NCI-H226 (cell line): ENCODE results near the gene CENPM.
"Not testable (repeated sequence)": the region's sequence is repeated elsewhere in the genome, so short reads cannot be mapped to it uniquely, and the experiment has no call there.

Experiments
- DNase-seq: peaks from one replicate; pipeline ENCODE4 v3.0.0-alpha.2; 2015

The CENPM gene

DNA sequence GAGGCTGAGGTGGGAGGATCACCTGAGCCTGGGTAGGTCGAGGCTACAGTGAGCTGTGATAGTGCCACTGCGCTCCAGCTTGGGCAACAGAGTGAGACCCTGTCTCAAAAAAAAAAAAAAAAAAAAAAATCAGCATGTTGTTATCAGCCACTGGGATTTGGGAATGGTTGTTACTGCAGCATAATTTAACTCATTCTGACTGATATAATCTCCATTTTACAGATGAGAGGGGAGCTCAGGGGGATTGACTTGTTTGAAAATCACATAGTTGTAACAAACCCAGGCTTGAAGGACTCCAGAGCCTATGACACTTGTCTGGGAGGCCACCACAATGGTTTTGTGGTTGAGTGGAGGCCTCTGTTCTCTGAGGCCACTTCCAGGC lies 19.3 kb upstream of the CENPM start:
- DNase-seq: no peak

DNA sequence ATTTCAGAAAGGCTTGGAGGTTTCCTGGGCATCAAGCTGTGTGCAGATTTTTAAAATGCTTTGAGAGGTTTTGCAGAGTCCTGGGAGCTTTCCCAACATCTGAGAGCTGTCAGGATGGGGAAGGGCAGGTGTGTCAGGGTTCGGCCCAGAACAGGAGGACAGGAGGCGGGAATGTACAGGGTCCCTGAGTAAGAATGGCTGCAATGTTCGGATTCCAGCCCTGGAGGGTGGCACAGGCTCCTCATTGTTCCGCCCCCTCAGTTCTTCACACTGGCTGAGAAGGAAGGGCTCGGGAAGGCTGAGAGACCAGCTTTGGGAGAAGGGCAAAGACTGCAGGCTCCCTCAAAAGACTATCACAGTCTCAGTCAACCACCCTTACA lies 17.1 kb upstream of the CENPM start:
- no peak for DNase-seq

DNA sequence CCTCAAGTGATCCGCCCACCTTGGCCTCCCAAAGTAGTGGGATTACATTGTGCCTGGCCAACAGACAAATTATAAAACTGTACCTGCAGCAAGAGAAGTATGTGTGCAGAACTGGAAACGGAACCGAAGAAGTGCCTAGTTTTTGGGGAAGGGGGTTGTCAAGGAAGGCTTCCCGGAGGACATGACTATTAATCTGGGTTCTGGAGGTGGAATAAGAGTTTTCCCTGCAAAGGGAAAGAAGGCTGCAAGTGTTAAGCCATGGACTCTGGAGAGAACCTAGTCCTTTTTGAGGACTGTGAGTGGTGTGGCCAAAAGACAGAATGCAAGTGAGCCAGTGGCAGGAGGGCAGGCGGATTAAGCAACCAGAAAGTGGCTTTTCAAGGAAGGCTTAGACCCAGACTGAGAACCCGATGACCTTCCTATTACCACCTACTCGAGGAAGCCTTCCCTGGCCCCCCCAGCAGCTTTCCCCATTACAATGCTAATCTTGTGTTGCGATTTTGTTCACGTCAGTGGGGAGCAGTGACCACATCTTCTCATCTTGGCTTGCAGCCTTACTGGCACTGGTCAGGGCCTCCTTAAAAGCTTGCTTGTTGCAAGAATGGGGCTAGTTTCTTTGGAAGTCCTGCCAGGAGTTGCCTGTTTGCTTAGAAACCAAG lies 16.6 kb upstream of the CENPM start:
- no peak for DNase-seq

DNA sequence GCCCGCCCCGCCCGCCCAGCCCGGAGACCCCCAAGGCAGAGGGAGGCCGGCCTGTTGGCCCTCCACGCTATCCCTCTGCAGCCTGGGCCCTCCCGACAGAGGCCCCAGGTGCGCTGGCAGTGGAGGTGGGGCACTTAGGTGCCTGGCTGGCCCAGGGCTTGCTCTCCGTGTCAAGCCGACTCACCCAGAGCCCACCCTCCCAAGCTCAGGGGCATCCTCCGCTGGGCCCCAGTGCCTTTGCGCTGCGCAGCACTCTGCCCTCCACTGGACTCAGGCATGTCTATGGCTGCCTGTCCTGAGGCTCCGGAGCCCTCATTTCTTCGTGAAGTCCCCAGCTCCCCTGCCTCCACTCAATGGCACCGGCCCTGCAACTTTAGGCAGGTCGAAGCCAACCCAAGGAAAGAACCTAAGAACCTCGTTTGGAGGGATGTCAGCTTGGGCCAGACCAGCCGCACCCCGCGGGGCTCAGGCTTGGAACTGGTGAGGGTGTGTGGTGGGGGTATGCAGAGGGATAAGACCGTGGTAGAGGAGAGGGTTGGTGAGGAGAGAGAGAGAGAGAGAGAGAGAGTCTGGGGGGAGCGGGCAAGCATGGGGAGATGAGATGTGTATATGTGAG lies 11.1 kb upstream of the CENPM start:
- no peak for DNase-seq

DNA sequence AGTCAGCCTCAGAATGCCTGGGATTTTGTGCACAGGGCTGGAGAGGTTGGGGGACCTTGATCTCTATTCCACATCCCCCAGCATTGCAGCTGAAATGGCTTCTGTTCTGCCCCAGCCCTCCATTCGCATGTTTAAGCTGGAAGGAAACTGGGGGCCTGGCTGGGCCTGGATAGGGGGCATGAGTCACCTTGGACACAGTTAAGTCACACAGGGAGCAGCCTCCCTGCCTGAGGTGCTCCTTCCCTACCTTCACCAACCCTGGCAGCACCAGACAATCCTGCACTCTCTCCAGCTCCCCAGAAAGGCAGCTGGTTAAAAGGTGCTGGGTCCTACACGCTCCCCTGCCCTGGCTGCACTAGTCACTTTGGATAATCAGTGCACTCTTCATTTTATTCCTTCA lies 5.8 kb upstream of the CENPM start:
- DNase-seq: no peak

DNA sequence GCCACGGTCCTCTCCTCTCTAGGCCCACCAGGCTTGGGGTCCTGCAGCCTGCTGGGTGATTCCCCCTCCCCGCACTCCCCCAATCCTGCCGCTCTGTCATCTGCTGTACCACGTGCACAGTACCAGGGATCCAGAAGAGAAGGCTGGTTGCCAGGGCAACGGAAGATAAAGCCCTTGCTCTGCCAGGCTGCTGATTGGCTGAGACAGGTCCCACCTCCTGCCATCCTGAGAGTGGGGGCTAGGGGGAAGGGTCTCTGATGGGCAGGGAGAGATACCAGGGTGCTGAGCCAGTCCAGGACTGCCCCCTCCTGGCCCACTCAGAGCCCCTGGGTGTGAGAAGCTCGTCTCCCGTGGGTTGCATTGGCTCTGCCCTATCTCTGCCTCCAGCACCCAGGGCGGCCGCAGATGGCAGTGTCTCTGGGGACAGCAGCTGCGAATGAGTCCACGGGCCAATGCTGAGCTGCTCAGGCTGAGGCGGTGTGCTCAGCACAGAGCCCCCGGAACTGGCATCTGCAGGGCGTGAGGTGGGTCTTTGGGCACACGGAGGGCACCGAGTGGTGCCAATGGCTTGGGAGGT lies 5.0 kb upstream of the CENPM start, which contains the start of gene SMIM45:
SMIM45 (plus strand) TSS at position 253 of the 577 bp plus-strand sequence.
- no peak for DNase-seq

DNA sequence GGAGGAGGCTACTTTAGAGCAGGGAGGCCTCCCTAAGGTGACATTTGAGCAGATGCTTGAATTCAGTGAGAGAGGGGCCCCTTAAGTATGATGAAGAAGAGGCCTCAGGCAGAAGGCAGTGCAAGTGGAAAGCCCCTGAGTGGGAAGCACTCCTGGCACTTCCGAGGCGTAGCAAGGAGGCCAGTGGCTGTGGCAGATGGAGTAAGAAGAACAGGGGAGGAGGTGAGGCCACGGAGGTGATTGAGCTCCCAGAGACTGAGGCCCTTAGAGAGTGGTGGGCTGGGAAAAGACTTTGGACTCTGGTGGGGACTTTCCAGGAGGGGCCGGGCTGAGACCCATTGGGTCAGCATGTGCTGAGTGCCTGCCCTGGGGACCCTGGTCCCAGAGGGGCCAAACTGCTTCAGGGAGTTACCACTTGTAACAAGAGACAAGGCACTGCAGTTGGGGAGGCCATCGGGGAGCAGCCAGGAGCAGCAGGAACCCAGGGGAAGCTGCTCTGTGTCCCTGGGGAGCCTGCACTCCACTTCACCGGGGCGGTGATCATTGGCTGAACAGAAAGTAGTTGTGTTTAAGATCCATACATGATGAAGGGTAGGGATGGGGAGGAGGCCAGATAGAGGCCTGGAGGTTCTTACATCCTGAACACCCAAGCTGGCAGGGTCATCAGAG lies 2.5 kb upstream of the CENPM start:
- DNase-seq: no peak

DNA sequence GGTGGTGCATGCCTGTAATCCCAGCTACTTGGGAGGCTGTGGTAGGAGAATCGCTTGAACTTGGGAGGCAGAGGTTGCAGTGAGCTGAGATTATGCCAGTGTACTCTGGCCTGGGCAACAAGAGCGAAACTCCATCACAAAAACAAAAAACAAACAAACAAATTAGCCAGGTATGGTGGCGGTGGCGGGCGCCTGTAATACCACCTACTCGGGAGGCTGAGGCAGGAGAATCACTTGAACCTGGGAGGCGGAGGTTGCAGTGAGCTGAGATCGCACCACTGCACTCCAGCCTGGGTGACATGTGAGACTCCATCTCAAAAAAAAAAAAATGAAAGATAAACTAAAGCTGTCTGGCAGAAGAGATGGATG lies 2.0 kb upstream of the CENPM start:
- not testable (repeated sequence) for DNase-seq

DNA sequence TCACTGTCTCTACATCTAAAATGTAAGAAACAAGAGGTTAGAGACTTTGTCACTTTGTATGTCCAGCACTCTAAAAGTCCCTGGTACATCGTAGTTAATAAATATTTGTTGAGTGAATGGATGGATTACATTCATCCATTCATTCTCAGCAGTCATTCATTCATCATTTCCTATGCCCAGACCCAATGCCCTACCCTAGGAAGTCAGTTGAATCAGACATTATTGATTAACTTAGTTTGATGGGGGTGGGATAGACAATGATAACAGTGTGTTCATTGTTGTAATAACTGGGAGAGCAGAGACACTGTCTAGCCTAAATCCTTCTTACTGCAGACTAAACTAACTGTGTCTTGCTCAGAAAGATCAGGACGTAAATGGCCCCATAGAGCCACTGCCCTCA lies 1.2 kb upstream of the CENPM start:
- DNase-seq: no peak

DNA sequence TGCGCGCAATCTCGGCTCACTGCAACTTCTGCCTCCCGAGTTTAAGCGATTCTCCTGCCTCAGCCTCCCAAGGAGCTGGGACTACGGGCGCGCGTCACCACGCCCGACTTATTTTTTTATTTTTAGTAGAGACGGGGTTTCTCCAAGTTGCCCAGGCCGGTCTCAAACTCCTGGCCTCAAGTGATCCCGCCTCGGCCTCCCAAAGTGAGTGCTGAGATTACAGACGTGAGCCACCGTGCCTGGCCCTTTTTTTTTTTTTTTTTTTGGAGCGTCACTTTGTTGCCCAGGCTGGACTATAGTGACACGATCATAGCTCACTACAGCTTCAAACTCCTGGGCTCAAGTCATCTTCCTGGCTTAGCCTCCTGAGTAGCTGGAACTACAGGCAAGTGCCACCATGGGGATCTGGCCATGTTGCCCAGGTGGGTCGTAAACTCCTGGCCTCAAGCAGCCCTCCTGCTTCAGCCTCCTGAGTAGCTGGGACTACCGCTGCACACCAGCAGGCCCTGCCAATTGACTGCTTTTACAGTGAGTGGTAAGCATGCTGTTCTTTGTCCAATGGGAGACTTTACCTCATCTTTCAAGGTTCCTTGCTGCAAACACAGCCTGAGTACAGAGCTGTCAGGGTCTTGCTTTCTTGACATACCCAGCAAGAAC lies 600 bp upstream of the CENPM start:
- no peak for DNase-seq

DNA sequence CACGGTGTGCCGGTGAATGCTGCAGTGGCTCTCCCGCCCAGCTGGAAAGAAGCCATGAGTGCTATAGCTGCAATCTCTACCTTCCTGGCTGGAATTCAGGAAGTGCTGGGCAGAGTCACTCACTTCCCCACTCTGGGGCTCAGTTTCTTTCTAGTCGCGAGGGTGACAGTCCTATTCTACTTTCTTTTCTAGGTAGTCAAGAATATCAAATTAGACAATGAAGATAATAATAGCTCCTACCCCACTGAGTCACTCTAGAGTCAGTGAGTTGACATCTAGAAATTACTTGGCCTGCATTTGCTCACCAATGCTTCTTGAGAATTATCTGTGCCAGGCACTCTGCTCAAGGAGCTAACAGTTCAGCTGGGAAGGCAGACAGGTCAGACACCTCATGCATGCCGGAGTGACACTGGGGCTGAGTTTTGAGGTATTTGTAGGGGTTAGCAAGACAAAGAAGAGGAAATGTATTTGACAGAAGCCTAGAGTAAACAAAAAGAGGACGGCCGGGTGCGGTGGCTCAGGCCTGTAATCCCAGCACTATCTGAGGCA lies 3.2 kb downstream of the CENPM start:
- DNase-seq: no peak

DNA sequence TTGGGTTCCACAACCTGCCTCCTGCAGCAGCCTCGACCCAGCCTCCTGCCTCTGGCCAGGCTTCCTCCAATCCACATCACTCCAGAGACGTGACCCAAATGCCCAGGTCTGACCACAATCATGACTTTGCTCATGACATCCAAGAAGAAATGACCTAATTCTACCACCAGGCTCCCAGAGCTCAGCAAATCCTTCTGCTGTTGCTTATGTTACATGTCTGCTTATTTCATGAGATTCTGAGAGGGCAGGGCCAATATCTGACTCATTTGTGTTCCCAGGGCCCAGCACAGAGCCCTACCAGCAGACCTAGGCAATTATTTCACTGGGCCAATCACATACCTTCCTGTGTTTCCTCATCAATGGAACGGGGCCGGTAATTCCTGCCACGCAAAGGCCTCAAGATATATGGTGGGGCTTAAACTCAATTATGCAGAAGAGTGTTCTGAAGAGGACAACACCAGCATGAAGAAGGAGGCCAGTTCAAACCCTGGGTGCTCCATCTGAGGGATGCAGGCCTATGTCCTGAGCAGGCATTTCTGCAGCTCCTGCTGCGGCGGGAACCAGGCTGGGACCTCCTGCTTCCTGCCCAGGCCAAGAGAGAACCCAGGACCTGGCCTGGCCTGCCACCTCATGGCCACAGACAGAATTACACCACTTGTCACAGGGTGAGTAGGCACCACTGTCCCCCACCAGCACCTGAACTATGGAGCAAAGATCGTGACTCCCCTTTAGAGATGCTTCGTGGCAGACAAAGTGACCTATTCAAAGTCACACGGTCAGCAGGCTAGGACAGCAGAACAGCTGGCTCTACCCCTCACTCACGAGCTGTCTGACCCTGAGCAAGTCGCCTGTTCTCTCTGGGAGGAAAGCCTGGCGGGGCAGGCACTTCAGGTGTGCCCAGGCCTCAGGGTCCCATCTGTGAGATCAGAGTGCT lies 5.9 kb downstream of the CENPM start:
- peak; percentile 28 for DNase-seq

DNA sequence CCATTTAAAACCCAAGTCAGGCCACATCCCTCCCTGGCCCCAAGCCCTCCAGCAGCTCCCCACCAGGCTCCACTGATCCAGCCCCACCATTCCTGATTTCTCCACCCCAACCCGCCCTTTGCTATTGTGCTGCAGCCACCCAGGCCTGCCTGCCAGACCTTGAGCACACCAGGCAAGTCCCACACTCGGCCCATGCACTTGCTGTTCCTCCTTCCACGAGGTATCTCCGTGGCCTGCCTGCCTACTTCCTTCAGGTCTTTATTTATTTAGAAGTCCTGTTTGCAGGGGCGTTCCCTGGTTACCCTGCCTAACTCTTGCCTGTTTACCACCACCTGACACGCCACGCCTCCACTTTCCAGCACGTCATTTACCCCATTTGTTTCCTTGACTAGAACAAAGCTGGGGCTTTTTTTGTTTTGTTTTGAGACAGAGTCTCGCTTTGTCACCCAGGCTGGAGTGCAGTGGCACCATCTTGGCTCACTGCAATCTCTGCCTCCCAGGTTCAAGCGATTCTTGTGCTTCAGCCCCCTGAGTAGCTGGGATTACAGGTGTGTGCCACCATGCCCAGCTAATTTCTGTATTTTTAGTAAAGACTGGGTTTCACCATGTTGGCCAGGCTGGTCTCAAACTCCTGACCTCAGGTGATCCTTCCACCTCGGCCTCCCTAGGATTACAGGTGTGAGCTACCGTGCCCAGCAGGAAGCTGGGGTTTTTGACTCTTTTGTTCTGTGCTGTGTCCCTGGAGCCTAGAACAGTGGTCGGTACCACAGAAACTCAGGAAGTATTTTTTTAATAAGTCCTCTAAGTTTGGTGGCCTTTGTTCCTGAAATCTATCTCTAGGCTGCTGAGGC lies 6.7 kb downstream of the CENPM start:
- DNase-seq: no peak

DNA sequence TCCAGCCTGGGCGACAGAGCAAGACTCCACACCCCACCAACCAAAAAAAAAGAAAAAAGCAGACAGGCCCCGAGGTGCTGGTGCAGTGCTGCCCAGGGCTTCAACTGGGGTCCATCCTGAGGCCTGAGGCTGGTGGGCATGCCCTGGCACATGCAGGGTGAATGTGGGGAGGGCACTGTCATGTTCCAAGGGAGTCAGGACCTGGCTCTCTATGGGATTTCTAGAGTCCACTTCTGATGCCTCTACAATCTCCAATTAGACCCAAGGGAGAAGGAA lies 10.1 kb downstream of the CENPM start:
- DNase-seq: no peak

DNA sequence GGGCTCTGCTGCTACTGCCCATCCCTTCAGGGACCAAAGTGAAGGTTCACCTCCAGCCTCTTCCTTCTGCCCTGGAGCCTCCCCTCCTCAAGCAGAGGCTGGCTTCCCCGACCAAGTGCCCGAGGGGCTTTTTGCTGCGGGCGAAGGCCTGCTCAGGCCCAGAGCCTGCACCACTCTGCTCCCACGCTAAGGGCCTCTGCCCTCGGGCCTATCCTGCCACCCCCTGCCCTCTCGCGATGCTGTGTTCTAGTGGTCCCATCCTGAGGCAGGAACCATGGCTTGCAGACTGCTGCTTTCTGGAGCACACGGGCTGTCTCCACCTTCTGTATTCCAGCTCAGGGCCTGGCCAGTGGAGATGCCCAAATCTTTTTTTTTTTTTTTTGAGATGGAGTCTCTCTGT lies 11.4 kb downstream of the CENPM start:
- no peak for DNase-seq

DNA sequence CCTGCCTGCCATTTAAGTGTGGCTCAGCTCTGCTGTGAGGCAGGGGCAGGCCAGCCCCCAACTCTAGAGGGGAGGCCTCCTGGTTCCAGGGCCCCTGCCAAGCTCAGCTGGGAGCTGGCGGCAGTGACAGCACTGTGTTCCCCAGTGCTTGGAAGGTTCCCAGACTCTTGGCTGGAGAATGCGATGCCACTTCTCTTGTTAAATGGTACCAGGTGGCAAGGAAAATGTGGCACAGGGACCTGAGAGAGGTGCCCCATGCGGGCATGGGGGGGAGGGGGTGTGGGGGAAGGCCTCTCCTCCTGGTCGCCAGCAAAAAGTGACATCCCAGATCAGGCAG lies 12.0 kb downstream of the CENPM start:
- no peak for DNase-seq

DNA sequence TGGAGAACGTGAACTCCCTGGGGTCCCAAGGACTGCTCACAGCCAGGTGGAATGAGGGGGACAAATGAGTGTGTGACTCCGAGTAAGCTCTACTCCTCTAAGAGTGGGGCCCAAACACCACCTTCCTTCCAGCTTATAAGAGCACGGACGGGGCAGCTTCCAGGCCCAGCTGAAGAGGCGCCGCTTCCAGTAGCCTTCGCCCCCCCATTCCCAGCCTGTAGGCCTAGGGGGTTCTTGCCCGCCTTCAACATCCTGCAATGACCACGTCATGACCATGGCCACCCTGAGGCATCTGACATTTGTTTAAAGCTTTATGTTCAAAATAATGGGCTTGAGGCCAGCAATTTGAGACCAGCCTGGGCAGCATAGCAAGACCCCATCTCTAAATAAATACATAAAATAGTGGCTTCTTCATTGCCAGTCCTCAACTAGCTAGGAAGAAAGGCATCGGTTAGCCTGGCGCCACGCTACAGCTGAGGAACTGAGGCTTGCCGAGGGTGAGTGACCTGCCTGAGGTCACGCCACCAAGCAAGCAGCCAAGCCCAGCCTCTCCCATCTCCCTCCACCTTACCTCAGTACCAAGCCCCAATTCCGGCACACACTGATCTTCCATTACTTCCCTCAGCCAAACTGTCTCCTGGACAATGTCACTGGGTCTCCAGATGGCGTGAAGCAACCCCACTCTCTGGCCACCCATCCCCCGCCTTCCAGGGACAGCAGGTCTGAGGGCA lies 12.5 kb downstream of the CENPM start:
- DNase-seq: no peak

DNA sequence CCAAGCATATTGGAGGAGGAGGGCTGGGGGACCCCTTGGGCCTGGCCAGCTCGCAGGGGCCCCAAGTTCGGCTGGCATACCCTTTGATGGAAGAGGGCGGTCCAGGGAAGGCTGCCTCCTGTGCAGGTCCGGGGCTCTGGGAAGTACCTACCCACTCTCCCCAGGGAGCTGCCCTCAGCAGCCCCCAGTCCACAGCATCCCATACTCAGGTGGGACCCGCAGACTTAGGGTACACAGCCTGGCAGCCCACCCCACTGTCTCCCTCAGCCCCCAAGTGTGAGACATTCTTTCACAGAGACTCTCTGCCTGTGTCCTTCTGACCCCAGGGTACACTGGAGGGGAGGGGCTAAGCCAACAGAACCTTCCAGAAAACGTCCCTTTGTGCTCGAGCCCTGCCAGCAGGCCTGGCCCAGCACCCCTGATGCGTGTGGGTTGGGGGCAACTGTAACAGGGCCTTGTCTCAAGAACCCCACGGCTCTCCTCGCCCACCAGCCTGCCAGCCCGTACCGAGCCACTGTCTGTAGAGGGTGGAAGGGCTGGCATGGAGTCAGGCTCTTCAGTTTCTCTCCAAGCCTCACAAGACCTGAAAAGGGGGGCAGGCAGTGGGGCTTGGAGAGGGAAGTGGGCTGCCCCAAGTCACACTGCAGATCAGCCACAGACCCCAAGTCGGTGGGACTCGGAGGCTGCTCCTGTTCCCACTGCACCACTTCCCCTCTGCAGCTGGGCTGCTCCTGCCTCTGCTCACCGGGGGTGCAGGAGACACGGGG lies 13.4 kb downstream of the CENPM start:
- DNase-seq: no peak

DNA sequence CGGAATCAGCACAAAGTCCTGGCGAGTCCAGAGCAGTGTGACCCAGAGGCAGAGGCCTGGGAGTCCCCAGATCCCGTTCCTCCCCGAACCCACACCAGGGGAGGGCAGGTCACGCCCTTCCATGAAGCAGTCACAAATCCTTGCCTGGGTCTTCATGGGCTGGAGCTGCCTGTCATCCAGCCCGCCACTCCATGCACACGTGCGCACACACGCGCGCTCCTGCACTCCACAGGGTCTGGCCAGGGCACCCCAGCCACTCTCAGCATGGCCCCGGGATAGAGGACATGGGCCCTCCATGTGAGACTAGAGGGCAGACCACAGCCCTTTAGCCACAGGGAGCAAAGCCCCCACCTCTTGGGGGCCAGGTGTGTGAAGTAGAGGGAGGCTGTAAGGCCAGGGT lies 14.6 kb downstream of the CENPM start:
- no peak for DNase-seq

DNA sequence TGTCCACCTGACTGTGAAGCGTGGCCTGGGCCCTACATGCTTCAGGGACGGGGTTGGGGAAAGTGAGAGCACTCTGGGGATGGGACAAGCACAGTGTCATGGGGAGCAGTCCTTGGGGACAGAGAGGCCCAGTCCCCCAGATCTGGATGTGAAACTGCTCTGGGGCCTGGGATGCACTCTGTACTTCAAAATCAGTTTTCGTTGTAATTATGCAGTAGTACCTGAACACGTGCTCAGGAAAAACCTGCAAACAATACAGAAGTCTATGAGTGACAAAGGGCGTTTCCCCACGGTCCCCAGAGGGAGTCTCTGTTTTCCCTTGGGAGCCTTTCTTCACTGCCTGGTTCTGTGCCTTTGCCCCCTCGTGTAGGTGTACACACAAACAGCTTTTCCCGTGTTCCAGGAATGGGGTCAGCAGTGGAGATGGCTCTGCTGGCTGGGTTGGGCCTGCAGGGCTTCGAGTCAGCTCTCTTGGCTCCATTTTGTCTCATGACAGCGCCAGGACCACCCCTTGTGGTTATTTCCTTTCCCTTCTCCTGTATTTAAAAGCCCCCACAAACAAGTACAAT lies 15.2 kb downstream of the CENPM start:
- DNase-seq: no peak
